HG02588 (cell line): ENCODE data around the gene KIAA1217.
A peak's percentile ranks its signal among the peaks of the same experiment; 100 is the strongest.

Source experiments
- ATAC-seq: cut with Tn5 transposase; IDR thresholded peaks from one replicate; pipeline ENCODE4 v1.9.1; 2021; ENCODE audit warnings: mild to moderate bottlenecking, moderate library complexity; ENCODE audit not compliant: unreplicated experiment

KIAA1217 gene

GRCh38 chr10:24207341-24207740, 1.6 kb upstream of the KIAA1217 start:
- ATAC-seq = no peak

DNA sequence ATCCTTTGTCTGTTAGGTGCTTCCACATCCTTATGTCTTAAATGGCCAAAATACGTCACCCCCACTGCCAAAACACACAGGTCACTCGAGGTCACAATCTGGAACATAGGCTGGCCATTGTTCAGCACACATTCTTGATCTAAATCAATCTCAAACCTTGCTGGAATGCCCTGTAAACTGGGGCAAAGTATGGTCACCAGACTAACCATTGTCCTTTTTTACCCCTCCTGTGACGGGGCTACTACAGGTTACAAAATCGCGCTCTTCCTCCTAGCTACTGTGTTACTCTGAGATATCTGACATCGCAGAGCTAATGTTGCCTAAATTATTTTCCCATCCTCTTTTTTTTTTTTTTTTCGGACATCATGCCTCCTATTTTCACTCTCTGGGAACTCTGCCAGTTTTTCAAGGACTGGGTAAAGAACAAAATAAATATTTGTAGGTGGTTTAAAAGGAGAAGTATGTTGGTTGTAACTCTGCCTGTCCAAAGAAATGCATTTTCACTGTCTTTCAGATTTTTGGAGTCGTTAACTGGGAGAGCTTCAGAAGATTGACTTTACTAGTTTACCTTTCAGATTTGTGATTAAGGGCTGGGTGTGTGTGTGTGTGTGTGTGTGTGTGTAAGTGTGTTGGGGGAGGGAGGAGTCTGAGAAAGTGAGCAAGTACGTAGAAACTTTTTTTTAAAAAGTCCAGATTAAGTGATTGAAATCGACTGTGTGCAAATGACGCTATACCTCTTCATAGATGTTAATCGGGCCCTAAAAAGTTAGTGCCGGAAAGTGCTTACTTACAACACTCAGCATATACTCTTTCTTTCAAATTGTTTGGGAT, 942 bp upstream of the KIAA1217 start:
- no peak for ATAC-seq

DNA sequence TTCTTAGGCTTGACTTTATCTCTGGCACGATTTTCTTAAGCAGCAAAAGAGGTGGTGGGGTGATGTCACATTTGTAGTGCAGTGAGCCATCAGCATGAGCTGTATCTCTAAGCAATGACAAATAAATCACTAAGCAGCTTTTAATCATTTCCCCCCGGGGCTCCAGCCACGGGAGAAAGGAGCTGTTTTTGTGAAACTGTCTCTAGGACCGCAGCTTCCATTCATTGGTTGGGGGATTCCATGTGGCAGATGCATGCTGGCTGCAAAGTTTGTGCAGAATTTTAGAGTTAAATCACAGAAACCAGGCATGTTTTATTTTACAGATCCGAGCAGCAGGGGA, 464 bp downstream of the KIAA1217 start:
- peak; percentile 36 for ATAC-seq

- ATAC-seq = peak; percentile 73
Observed at GRCh38 chr10:24209946-24210491, 1.1 kb downstream of the KIAA1217 start.

- ATAC-seq = peak; percentile 8
Observed at GRCh38 chr10:24210501-24210900, 1.6 kb downstream of the KIAA1217 start.

DNA sequence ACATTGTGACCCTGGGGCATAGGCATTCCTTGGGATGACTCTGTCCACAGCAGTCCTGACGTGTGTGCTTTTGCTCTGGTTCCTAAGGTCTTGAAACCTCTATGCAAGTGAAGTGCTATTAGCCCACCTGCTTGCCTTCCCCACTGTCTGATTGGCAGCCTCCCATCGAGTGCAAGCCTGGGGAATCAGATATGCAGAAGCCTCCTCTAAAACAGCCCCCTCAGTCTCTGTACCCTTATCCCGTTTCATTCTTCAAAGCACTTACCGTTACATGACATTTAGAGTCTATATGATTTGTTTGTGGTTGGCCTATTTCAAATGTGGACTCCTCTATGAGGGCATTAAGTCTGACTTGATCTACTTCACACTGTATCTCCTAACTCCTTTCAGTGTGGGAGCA, 4.3 kb downstream of the KIAA1217 start:
- ATAC-seq = no peak

GRCh38 chr10:24213881-24214280, 4.9 kb downstream of the KIAA1217 start:
- no peak for ATAC-seq

GRCh38 chr10:24214762-24215161, 5.8 kb downstream of the KIAA1217 start:
- no peak for ATAC-seq

DNA sequence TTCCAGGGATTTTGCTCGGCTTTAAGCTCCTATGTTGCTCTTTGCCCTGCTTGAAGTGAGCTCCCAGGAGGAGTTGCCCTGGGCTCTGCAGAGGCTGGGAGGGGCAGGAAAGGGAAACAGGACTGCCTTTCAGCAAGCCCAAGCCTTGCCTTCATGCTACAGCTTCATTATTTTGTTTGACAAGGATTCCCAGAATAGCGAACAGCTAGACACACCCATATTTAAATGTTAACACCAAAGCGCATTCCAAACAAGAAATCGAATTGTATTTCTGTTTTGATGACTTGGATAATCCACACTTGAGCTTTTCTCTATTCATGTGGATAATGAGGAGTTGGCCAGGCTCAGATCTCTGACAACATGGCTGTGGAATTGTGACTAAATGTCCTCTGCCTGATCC, 6.3 kb downstream of the KIAA1217 start:
- ATAC-seq = no peak

- ATAC-seq = no peak
Observed at GRCh38 chr10:24215603-24216002, 6.7 kb downstream of the KIAA1217 start.

- ATAC-seq = no peak
Observed at GRCh38 chr10:24219963-24220362, 11.0 kb downstream of the KIAA1217 start.

- ATAC-seq = no peak
Observed at GRCh38 chr10:24223341-24223740, 14.4 kb downstream of the KIAA1217 start.

DNA sequence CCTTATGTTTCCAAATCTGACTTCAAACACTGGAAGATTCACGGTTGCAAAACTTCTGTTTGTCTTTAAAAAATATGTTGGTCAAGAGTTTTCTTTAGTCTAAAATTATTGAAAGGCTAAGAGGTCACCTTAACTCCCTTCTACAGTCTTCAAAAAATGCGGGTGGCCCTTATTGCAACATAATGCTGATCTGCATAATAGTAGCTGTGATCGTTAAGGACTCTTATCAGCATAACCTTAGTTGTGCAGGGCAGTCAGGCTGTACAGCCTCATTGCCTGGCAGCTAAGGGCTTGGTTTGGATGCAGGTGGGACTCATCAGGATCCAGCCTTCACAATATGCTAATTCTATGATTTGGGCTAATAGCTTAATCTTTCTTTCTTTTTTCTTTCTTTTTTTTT, 15.0 kb downstream of the KIAA1217 start:
- no peak for ATAC-seq

GRCh38 chr10:24228642-24229041, 19.7 kb downstream of the KIAA1217 start:
- ATAC-seq = no peak

- ATAC-seq = no peak
Observed at GRCh38 chr10:24229909-24230308, 21.0 kb downstream of the KIAA1217 start.

GRCh38 chr10:24231200-24231599, 22.3 kb downstream of the KIAA1217 start:
- no peak for ATAC-seq

- ATAC-seq = no peak
Observed at GRCh38 chr10:24234784-24235183, 25.8 kb downstream of the KIAA1217 start.

- ATAC-seq = no peak
Observed at GRCh38 chr10:24235471-24235870, 26.5 kb downstream of the KIAA1217 start.

DNA sequence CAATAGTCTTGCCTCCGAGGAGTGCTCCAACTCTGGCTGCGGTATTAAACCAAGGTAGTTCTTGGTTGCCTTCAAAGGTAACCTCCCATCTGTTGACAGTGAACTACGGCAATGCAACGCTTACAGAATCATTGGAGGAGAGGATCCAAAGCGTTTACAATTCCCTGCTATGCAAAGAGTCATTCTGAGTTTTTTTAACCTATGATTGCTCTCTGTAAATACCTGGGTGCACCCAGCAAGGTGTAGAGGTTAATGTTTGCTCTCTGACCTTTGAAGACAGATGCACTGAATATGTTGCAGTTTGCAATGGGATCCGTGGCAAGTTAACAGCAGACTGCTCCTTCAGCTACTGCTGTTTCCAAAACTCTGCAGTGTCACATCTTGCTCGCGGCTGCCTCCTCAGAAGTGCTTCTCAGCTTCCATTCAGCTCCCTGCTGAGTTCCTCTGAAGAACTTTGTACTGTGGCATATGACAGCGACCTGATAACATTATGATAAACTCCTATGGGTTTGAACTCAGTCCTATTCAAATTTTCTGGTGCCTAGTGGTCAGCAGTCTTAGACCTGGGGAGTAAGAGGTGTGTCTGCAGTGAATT, 29.0 kb downstream of the KIAA1217 start:
- ATAC-seq = no peak

DNA sequence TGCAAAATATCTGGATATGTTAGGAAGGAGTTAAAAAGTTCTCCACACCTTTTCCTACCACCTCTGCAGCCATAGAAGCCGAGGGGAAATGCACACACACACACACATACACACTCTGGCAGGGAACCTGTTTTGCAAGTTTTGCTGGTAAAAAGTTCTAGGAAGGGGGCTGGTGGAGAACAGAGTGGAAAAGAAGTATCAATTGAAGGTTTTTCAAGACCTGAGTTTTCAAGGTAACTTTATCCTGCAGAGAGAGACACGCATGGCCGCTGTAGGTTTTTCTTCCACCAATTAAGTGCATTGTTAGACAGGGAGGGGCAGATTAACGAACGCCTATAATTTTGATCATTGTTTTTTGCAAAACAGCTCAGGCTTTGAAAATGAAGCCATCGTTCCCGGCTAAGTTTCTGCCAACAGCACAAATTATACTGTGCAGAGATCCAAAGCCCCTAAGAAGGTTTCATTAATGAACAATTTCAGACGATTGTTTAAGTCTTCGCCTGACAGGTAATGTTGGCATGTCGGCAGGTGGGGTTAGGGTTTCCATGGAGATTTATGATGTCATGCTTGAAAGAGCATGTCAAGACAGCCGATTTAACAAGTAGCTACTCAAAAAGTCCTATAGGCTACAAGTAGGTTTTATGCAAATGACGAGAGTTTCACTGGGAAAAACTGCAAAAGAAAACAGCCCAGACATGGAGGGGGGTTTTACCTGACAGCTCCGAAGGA, 29.7 kb downstream of the KIAA1217 start:
- ATAC-seq = no peak

DNA sequence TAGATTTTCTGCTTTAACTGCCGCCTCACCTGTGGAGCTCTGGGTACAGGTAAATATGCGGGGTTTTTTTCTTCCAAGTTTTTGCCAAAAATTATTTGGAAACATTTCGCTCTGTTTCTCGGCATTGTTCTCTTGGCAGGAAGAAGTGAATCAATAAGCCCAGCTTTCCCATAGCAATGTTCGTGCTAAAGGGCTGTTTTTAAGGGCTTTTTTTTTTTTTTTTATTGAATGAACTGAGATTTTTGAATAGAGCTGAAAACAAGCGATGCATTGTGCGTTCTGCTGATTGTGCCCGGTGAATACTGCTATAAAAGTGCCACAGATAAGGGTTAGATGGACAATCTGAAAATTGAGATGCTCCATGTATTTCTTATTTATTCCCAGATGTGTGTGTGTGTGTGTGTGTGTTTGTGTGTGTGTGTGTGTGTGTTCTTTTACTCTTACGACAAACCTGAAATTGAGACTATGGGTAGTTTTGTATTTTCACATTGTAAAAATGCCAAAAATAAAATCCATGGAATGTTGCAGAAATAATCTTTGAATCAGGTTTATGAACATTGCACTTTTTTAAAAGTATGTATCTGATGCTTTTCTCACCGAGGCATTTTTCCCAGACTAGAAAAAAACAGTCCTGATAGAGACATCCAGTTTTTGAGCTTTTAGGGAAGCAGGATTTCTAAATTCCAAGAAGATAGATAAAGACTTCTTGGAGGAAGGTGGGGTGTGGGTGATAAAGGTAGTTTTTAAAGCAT, 30.5 kb downstream of the KIAA1217 start:
- no peak for ATAC-seq
